H1 (cell line): ENCODE data around the gene ATOH8.

Experiments used
- CTCF ChIP-seq, 3 experiments: IDR thresholded peaks; 1 replicate in 2 of 3; 2 replicates in 1 of 3; pipeline versions ENCODE4 v1.5.1 to v1.6.1; 2011; ENCODE audit warnings: low read length in 3 of 3, mild to moderate bottlenecking in 3 of 3, inconsistent platforms in 2 of 3, low read depth in 1 of 3, moderate library complexity in 1 of 3; ENCODE audit not compliant: insufficient read depth in 1 of 3; ENCODE audit errors: control extremely low read depth in 1 of 3
- EP300 ChIP-seq, 2 experiments: IDR thresholded peaks; 1 replicate in 1 of 2; 2 replicates in 1 of 2; pipeline ENCODE4 v1.6.1; 2011 to 2012; ENCODE audit warnings: low read depth in 2 of 2, low read length in 2 of 2, mild to moderate bottlenecking in 2 of 2, borderline replicate concordance in 1 of 2, inconsistent platforms in 1 of 2, moderate library complexity in 1 of 2
- POLR2A ChIP-seq, 2 experiments: IDR thresholded peaks; 1 replicate in 1 of 2; 2 replicates in 1 of 2; pipeline ENCODE4 v1.6.1; 2011; ENCODE audit warnings: low read depth in 2 of 2, low read length in 2 of 2, mild to moderate bottlenecking in 2 of 2; ENCODE audit errors: control extremely low read depth in 1 of 2

DNA sequence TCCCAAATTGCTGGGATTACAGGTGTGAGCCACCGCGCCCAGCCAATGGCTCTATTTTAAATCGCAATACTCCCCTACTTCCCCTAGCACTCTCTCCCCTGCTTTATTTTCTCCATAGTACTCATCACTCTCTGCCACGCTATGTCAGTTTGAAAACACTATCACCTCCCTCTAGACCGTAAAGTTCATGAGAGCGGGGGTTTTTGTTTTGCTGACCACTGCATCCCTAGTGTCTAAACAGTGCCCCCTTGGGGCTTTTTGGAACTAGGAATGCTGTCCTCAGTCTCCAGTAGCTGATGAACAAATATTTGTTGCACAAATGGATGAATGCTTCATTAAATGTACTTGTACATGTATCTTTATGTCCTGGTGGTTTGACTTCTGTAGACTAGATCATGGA lies 44.1 kb downstream of the ATOH8 start:
- TF ChIP-seq POLR2A (IDR thresholded peaks at IDR 0.05; ENCODE audit: control extremely low read depth in 1 of 2, low read depth in 2 of 2, low read length in 2 of 2) (no peak), CTCF (IDR thresholded peaks at IDR 0.05; ENCODE audit: control extremely low read depth in 1 of 3, insufficient read depth in 1 of 3, low read depth in 1 of 3, low read length in 3 of 3) (peak in 2 of 3 experiments; percentile 58 to 74; a peak in 3 of 4 replicates), EP300 (IDR thresholded peaks at IDR 0.05; ENCODE audit: borderline replicate concordance in 1 of 2, low read depth in 2 of 2, low read length in 2 of 2) (no peak)
